ENCODE results near the gene COL5A2. TPM values are rescaled to one million over a fixed set of nuclear protein-coding genes. Genes with fewer than 3 reads are reported as not detected.
A peak's percentile ranks its signal among the peaks of the same experiment; 100 is the strongest.

Gene COL5A2
- total RNA-seq, 6 donors from 2014 or later, result 9.0 to 42.7 (median 26.8) TPM

DNA sequence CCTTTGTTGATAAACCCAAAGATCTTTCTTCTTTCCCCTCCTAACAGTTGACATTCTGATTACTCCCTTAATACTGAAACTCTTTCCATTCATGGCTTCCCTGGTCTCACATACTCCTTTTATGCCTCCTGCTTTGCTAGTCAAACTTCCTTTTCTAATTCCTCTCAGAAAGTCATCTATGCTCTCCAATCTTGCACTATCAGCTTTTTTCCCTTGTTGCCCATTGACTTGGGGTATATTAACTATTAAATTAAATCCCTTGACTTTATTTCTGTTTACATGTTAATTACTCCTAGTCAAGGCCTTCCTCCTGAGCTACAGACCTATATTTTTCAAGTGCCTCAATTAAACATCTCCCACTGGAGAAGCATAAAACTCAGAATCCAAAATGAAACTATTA is 3.6 kb upstream of the COL5A2 start:
- no peak overlapping the region for H3K4me3 ChIP-seq
- no peaks in the 10 kb centered on the region for H3K36me3 ChIP-seq
- no peak overlapping the region for H3K27ac ChIP-seq
- TF ChIP-seq, protein P1, sequence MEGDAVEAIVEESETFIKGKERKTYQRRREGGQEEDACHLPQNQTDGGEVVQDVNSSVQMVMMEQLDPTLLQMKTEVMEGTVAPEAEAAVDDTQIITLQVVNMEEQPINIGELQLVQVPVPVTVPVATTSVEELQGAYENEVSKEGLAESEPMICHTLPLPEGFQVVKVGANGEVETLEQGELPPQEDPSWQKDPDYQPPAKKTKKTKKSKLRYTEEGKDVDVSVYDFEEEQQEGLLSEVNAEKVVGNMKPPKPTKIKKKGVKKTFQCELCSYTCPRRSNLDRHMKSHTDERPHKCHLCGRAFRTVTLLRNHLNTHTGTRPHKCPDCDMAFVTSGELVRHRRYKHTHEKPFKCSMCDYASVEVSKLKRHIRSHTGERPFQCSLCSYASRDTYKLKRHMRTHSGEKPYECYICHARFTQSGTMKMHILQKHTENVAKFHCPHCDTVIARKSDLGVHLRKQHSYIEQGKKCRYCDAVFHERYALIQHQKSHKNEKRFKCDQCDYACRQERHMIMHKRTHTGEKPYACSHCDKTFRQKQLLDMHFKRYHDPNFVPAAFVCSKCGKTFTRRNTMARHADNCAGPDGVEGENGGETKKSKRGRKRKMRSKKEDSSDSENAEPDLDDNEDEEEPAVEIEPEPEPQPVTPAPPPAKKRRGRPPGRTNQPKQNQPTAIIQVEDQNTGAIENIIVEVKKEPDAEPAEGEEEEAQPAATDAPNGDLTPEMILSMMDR (IDR thresholded peaks at IDR 0.05), result no peak
- TF ChIP-seq EP300 (IDR thresholded peaks at IDR 0.05) (no peak), POLR2A (IDR thresholded peaks at IDR 0.05) (no peak), POLR2AphosphoS5 (IDR thresholded peaks at IDR 0.05) (no peak)
- no peaks in the 10 kb centered on the region for H3K4me1 ChIP-seq
- H3K27me3 ChIP-seq, result no peaks in the 10 kb centered on the region
- no peaks in the 10 kb centered on the region for H3K9me3 ChIP-seq
- ATAC-seq (ENCODE audit: low FRiP score in 2 of 2), result no peak
- DNase-seq, result no peak

- Histone ChIP-seq H3K36me3 (no peaks in the 10 kb centered on the region), H3K9me3 (no peaks in the 10 kb centered on the region), H3K4me1 (no peaks in the 10 kb centered on the region), H3K4me3 (no peak overlapping the region), H3K27ac (no peak overlapping the region), H3K27me3 (no peaks in the 10 kb centered on the region)
- no peak for DNase-seq
- no peak for ATAC-seq (ENCODE audit: low FRiP score in 2 of 2)
- no peak for TF ChIP-seq EP300 (IDR thresholded peaks at IDR 0.05)
- TF ChIP-seq POLR2A (IDR thresholded peaks at IDR 0.05), result no peak
- TF ChIP-seq POLR2AphosphoS5 (IDR thresholded peaks at IDR 0.05), result no peak
- TF ChIP-seq, protein P1 (IDR thresholded peaks at IDR 0.05), result no peak
These were observed 2.1 kb upstream of the COL5A2 start for GRCh38 chr2:189181706-189182105.

- 13 to 14% methylated on average over 14 of the region's 14 CpGs for WGBS, 2 donors
- no peaks in the 10 kb centered on the region for H3K9me3 ChIP-seq
- no peaks in the 10 kb centered on the region for H3K27me3 ChIP-seq
- no peak for DNase-seq
- peak overlapping the region; percentile 28 to 49 (median 38) for H3K4me3 ChIP-seq
- peak overlapping the region; percentile 14 to 64 (median 54) for H3K27ac ChIP-seq
- H3K36me3 ChIP-seq, result no peaks in the 10 kb centered on the region
- ATAC-seq (ENCODE audit: low FRiP score in 2 of 2), result peak in 1 of 2 donors; percentile 86
- no peaks in the 10 kb centered on the region for H3K4me1 ChIP-seq
- TF ChIP-seq POLR2AphosphoS5 (IDR thresholded peaks at IDR 0.05), result no peak
- TF ChIP-seq, protein P1 (IDR thresholded peaks at IDR 0.05), result no peak
- TF ChIP-seq EP300 (IDR thresholded peaks at IDR 0.05), result no peak
- TF ChIP-seq POLR2A (IDR thresholded peaks at IDR 0.05), result no peak
These were observed 613 bp downstream of the COL5A2 start for GRCh38 chr2:189178726-189179569.

DNA sequence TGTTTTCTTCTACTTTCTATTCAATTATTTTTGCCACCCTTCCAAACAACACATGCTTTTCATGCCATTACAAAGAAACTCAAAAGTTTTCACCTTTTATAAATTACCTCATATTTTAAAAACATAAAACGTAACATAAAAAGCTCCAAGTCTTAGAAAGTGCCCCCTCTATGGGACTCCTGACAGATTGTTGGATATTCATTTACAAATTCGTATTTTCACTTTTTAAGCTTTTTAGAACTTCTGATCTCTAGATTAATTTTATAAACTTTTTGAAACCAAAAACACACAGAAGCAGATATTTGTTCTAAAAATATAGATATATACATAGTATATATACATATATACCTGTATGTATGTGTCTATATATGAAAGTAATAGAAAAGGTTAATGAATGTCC is 1.5 kb downstream of the COL5A2 start:
- Histone ChIP-seq H3K4me1 (no peaks in the 10 kb centered on the region), H3K9me3 (no peaks in the 10 kb centered on the region), H3K27me3 (no peaks in the 10 kb centered on the region), H3K36me3 (no peaks in the 10 kb centered on the region), H3K4me3 (peak overlapping the region in 3 of 4 donors; percentile 34 to 49 (median 42)), H3K27ac (peak overlapping the region in 1 of 4 donors; percentile 19)
- ATAC-seq (ENCODE audit: low FRiP score in 2 of 2) (no peak), DNase-seq (no peak)
- TF ChIP-seq, protein P1 (IDR thresholded peaks at IDR 0.05), result no peak
- no peak for TF ChIP-seq POLR2A (IDR thresholded peaks at IDR 0.05)
- WGBS, 2 donors, result 32 to 35% methylated on average over 2 of the region's 2 CpGs

All from upper lobe of left lung (tissue), 6 donors.